Activated naive CD8-positive, alpha-beta T cell treated with anti-CD3 and anti-CD28 coated beads for 36 hours (primary cell): Measurements from ENCODE around the gene TAS2R40. TPM values are rescaled to one million over a fixed set of nuclear protein-coding genes. Genes with fewer than 3 reads are reported as not detected.
"Not testable (repeated sequence)": the region's sequence is repeated elsewhere in the genome, so short reads cannot be mapped to it uniquely, and the experiment has no call there.

Experiments used
- DNase-seq: peaks from one replicate; pipeline ENCODE4 v3.0.0; 2021
- H3K27ac Mint-ChIP-seq: one replicate; pipeline ENCODE4 v1.8.0; 2022; ENCODE audit warnings: mild to moderate bottlenecking, moderate library complexity, mixed read lengths
- H3K27me3 Mint-ChIP-seq: one replicate; pipeline ENCODE4 v1.8.0; 2022; ENCODE audit warnings: mild to moderate bottlenecking, mixed read lengths
- H3K36me3 Mint-ChIP-seq: one replicate; pipeline ENCODE4 v1.8.0; 2021; ENCODE audit warnings: mild to moderate bottlenecking, mixed read lengths
- H3K4me1 Mint-ChIP-seq: one replicate; pipeline ENCODE4 v1.8.0; 2021; ENCODE audit warnings: mixed read lengths
- H3K4me3 Mint-ChIP-seq: one replicate; pipeline ENCODE4 v1.8.0; 2022; ENCODE audit warnings: mild to moderate bottlenecking, moderate library complexity, mixed read lengths
- H3K9me3 Mint-ChIP-seq: one replicate; pipeline ENCODE4 v1.8.0; 2022; ENCODE audit warnings: mixed read lengths
- total RNA-seq, 2 experiments: library from RNA; stranded (reverse); gene quantifications; one replicate each; pipeline ENCODE4 v1.2.3, GENCODE V29; 2021

TAS2R40 gene
- total RNA-seq, 2 experiments from 2014 or later, result not detected

GRCh38 chr7:143255564-143255963, 33.7 kb downstream of the TAS2R40 start:
- no peaks in the 10 kb centered on the region for H3K27me3 Mint-ChIP-seq

GRCh38 chr7:143256325-143256724, 34.5 kb downstream of the TAS2R40 start:
- no peak overlapping the region for H3K27ac Mint-ChIP-seq
- no peaks in the 10 kb centered on the region for H3K27me3 Mint-ChIP-seq
- H3K4me3 Mint-ChIP-seq, result no peak overlapping the region
- H3K36me3 Mint-ChIP-seq, result peaks cover 15% of the 10 kb centered on the region
- no peak for DNase-seq
- peaks cover 13% of the 10 kb centered on the region for H3K9me3 Mint-ChIP-seq
- peaks cover 41% of the 10 kb centered on the region for H3K4me1 Mint-ChIP-seq

More at GRCh38 chr7:143255564-143255963, 33.7 kb downstream of the TAS2R40 start:
- Mint-ChIP-seq H3K36me3 (peaks cover 16% of the 10 kb centered on the region), H3K4me1 (peaks cover 46% of the 10 kb centered on the region), H3K27ac (no peak overlapping the region), H3K9me3 (peaks cover 15% of the 10 kb centered on the region), H3K4me3 (no peak overlapping the region)
- no peak for DNase-seq

- H3K4me1 Mint-ChIP-seq, result peaks cover 38% of the 10 kb centered on the region
- H3K27ac Mint-ChIP-seq, result peak overlapping the region; percentile 12
- H3K27me3 Mint-ChIP-seq, result no peaks in the 10 kb centered on the region
- H3K4me3 Mint-ChIP-seq, result no peak overlapping the region
- DNase-seq, result no peak
- H3K9me3 Mint-ChIP-seq, result peaks cover 13% of the 10 kb centered on the region
- H3K36me3 Mint-ChIP-seq, result peaks cover 14% of the 10 kb centered on the region
Measured at GRCh38 chr7:143256932-143257331, 35.1 kb downstream of the TAS2R40 start.

- no peak for DNase-seq
- no peak overlapping the region for H3K27ac Mint-ChIP-seq
- peaks cover 11% of the 10 kb centered on the region for H3K9me3 Mint-ChIP-seq
- peaks cover 8% of the 10 kb centered on the region for H3K36me3 Mint-ChIP-seq
- no peak overlapping the region for H3K4me3 Mint-ChIP-seq
- peaks cover 35% of the 10 kb centered on the region for H3K4me1 Mint-ChIP-seq
- H3K27me3 Mint-ChIP-seq, result no peaks in the 10 kb centered on the region
Measured at GRCh38 chr7:143257501-143257900, 35.7 kb downstream of the TAS2R40 start.

GRCh38 chr7:143258831-143259230, 37.0 kb downstream of the TAS2R40 start:
- H3K27me3 Mint-ChIP-seq, result no peaks in the 10 kb centered on the region
- DNase-seq, result no peak
- H3K4me3 Mint-ChIP-seq, result peak overlapping the region; percentile 25
- H3K4me1 Mint-ChIP-seq, result peaks cover 36% of the 10 kb centered on the region
- H3K36me3 Mint-ChIP-seq, result peaks cover 8% of the 10 kb centered on the region
- H3K27ac Mint-ChIP-seq, result peak overlapping the region; percentile 68
- peaks cover 7% of the 10 kb centered on the region for H3K9me3 Mint-ChIP-seq

GRCh38 chr7:143259765-143260164, 37.9 kb downstream of the TAS2R40 start:
- Mint-ChIP-seq H3K9me3 (peaks cover 4% of the 10 kb centered on the region), H3K27me3 (no peaks in the 10 kb centered on the region), H3K4me3 (no peak overlapping the region), H3K36me3 (peaks cover 14% of the 10 kb centered on the region), H3K27ac (no peak overlapping the region), H3K4me1 (peaks cover 37% of the 10 kb centered on the region)
- DNase-seq, result no peak

GRCh38 chr7:143261901-143262300, 40.1 kb downstream of the TAS2R40 start:
- H3K36me3 Mint-ChIP-seq, result peaks cover 26% of the 10 kb centered on the region
- no peaks in the 10 kb centered on the region for H3K27me3 Mint-ChIP-seq
- peak overlapping the region; percentile 22 for H3K4me3 Mint-ChIP-seq
- H3K9me3 Mint-ChIP-seq, result no peaks in the 10 kb centered on the region
- DNase-seq, result no peak
- H3K4me1 Mint-ChIP-seq, result peaks cover 41% of the 10 kb centered on the region
- peak overlapping the region; percentile 69 for H3K27ac Mint-ChIP-seq

- Mint-ChIP-seq H3K4me1 (peaks cover 43% of the 10 kb centered on the region), H3K4me3 (peak within 1 kb of the TSS; percentile 93), H3K27ac (peak within 1 kb of the TSS; percentile 99)
Measured at GRCh38 chr7:143263266-143264195, 41.7 kb downstream of the TAS2R40 start, which contains the start of gene GSTK1. GSTK1 (plus strand) TSS chr7:143263441; CDS start chr7:143263514, 73 bp downstream.

GRCh38 chr7:143264196-143264568, 42.3 kb downstream of the TAS2R40 start:
- not testable (repeated sequence) for H3K9me3 Mint-ChIP-seq, DNase-seq, H3K27me3 Mint-ChIP-seq
- peaks cover 40% of the 10 kb centered on the region for H3K4me1 Mint-ChIP-seq
- H3K36me3 Mint-ChIP-seq, result peaks cover 29% of the 10 kb centered on the region
- peak overlapping the region; percentile 99 for H3K27ac Mint-ChIP-seq
- H3K4me3 Mint-ChIP-seq, result peak overlapping the region; percentile 93

More at GRCh38 chr7:143263266-143264195, 41.7 kb downstream of the TAS2R40 start, which contains the start of gene GSTK1:
- peaks cover 26% of the 10 kb centered on the region for H3K36me3 Mint-ChIP-seq
- DNase-seq, result peak; percentile 86
- no peaks in the 10 kb centered on the region for H3K27me3 Mint-ChIP-seq
- no peaks in the 10 kb centered on the region for H3K9me3 Mint-ChIP-seq

GRCh38 chr7:143265017-143265693, 43.3 kb downstream of the TAS2R40 start:
- peaks cover 37% of the 10 kb centered on the region for H3K36me3 Mint-ChIP-seq
- no peaks in the 10 kb centered on the region for H3K9me3 Mint-ChIP-seq
- no peaks in the 10 kb centered on the region for H3K27me3 Mint-ChIP-seq
- H3K4me3 Mint-ChIP-seq, result peak overlapping the region; percentile 93
- peak overlapping the region; percentile 99 for H3K27ac Mint-ChIP-seq
- DNase-seq, result no peak
- peaks cover 32% of the 10 kb centered on the region for H3K4me1 Mint-ChIP-seq

GRCh38 chr7:143269251-143269650, 47.4 kb downstream of the TAS2R40 start:
- peak overlapping the region; percentile 40 for H3K27ac Mint-ChIP-seq
- DNase-seq, result no peak
- peaks cover 33% of the 10 kb centered on the region for H3K36me3 Mint-ChIP-seq
- no peaks in the 10 kb centered on the region for H3K27me3 Mint-ChIP-seq
- no peaks in the 10 kb centered on the region for H3K9me3 Mint-ChIP-seq
- H3K4me1 Mint-ChIP-seq, result peaks cover 29% of the 10 kb centered on the region
- no peak overlapping the region for H3K4me3 Mint-ChIP-seq

- Mint-ChIP-seq H3K4me3 (no peak overlapping the region), H3K9me3 (no peaks in the 10 kb centered on the region), H3K4me1 (peaks cover 14% of the 10 kb centered on the region), H3K27ac (no peak overlapping the region), H3K27me3 (no peaks in the 10 kb centered on the region), H3K36me3 (peaks cover 18% of the 10 kb centered on the region)
- no peak for DNase-seq
Measured at GRCh38 chr7:143271240-143271639, 49.4 kb downstream of the TAS2R40 start.
